Loucy (cell line): Measurements from ENCODE around the gene IGFN1.

Source experiments
- H2AFZ ChIP-seq: fragments of 200-600 bp; sonication (generic); 2 replicates; pipeline ENCODE4 v1.6.0; 2016; ENCODE audit warnings: antibody characterized with exemption, mild to moderate bottlenecking, low read length, moderate library complexity
- H3F3A ChIP-seq: fragments of 200-600 bp; 2 replicates; pipeline ENCODE4 v1.6.0; 2016; ENCODE audit warnings: antibody characterized with exemption, low read depth, mild to moderate bottlenecking
- H3K27me3 ChIP-seq: fragments of 200-600 bp; sonication (generic); 2 replicates; pipeline ENCODE4 v1.6.1; 2014; ENCODE audit warnings: low read length, mild to moderate bottlenecking; ENCODE audit not compliant: insufficient read depth, poor library complexity, severe bottlenecking
- H3K36me3 ChIP-seq: fragments of 200-600 bp; sonication (generic); 2 replicates; pipeline ENCODE4 v1.6.1; 2016; ENCODE audit warnings: low read length; ENCODE audit not compliant: insufficient read depth
- H3K4me1 ChIP-seq: fragments of 200-600 bp; sonication (generic); 2 replicates; pipeline ENCODE4 v1.5.1; 2014; ENCODE audit warnings: low read length, mild to moderate bottlenecking; ENCODE audit not compliant: insufficient read depth, poor library complexity, severe bottlenecking
- H3K4me2 ChIP-seq: fragments of 200-600 bp; sonication (generic); 2 replicates; pipeline ENCODE4 v1.6.0; 2014; ENCODE audit warnings: antibody characterized with exemption, low read length, low read depth, mild to moderate bottlenecking; ENCODE audit not compliant: poor library complexity, severe bottlenecking
- H3K4me3 ChIP-seq: fragments of 200-600 bp; sonication (generic); 2 replicates; pipeline ENCODE4 v1.5.1; 2014; ENCODE audit warnings: low read length, mild to moderate bottlenecking, mixed read lengths; ENCODE audit not compliant: poor library complexity, severe bottlenecking
- H3K79me2 ChIP-seq: fragments of 200-600 bp; sonication (generic); 2 replicates; pipeline ENCODE4 v1.6.1; 2014; ENCODE audit warnings: low read length; ENCODE audit not compliant: insufficient read depth
- H3K9ac ChIP-seq: fragments of 200-600 bp; sonication (generic); 2 replicates; pipeline ENCODE4 v1.6.0; 2014; ENCODE audit warnings: mild to moderate bottlenecking, low read depth, low read length, moderate library complexity; ENCODE audit not compliant: poor library complexity, severe bottlenecking
- H3K9me2 ChIP-seq: fragments of 200-600 bp; sonication (generic); replicated peaks from 2 replicates; pipeline ENCODE4 v1.6.1; 2016; ENCODE audit warnings: low read depth, low read length, mixed read lengths
- H3K9me3 ChIP-seq: fragments of 200-600 bp; sonication (generic); 2 replicates; pipeline ENCODE4 v1.6.1; 2014; ENCODE audit warnings: mild to moderate bottlenecking, antibody characterized with exemption, low read length, low read depth; ENCODE audit not compliant: insufficient read depth
- H4K20me1 ChIP-seq: fragments of 200-600 bp; sonication (generic); 2 replicates; pipeline ENCODE4 v1.6.0; 2014; ENCODE audit warnings: antibody characterized with exemption, low read length, mild to moderate bottlenecking; ENCODE audit not compliant: insufficient read depth, poor library complexity, severe bottlenecking
- CTCF ChIP-seq: fragments of 200-600 bp; sonication (generic); conservative IDR thresholded peaks from 2 replicates; pipeline ENCODE4 v1.5.1; 2014; ENCODE audit warnings: mild to moderate bottlenecking, antibody characterized with exemption, low read length
- EZH2phosphoT487 ChIP-seq: fragments of 200-600 bp; IDR thresholded peaks from 2 replicates; pipeline ENCODE4 v1.6.1; 2018; ENCODE audit warnings: antibody characterized with exemption, mild to moderate bottlenecking, moderate library complexity, borderline replicate concordance

IGFN1 gene

GRCh38 chr1:201270616-201271390 is 80.2 kb downstream of the IGFN1 start:
- no peak for TF ChIP-seq EZH2phosphoT487
- TF ChIP-seq CTCF: no peak
- H3K36me3 ChIP-seq: no peaks in the 10 kb centered on the region
- no peaks in the 10 kb centered on the region for H3K4me1 ChIP-seq
- no peak overlapping the region for H3K9ac ChIP-seq
- H3K9me2 ChIP-seq: no peaks in the 10 kb centered on the region
- H3K79me2 ChIP-seq: no peaks in the 10 kb centered on the region
- H3K9me3 ChIP-seq: no peaks in the 10 kb centered on the region
- H3K4me2 ChIP-seq: no peak overlapping the region
- no peak overlapping the region for H2AFZ ChIP-seq
- H3F3A ChIP-seq: no peaks in the 10 kb centered on the region
- H3K4me3 ChIP-seq: no peak overlapping the region
- no peaks in the 10 kb centered on the region for H3K27me3 ChIP-seq
- no peaks in the 10 kb centered on the region for H4K20me1 ChIP-seq

GRCh38 chr1:201272799-201273198 is 82.2 kb downstream of the IGFN1 start:
- H3K27me3 ChIP-seq: no peaks in the 10 kb centered on the region
- H4K20me1 ChIP-seq: no peaks in the 10 kb centered on the region
- H3K4me2 ChIP-seq: no peak overlapping the region
- H3K36me3 ChIP-seq: no peaks in the 10 kb centered on the region
- no peaks in the 10 kb centered on the region for H3K79me2 ChIP-seq
- TF ChIP-seq CTCF (no peak), EZH2phosphoT487 (no peak)
- H3K4me3 ChIP-seq: no peak overlapping the region
- no peaks in the 10 kb centered on the region for H3F3A ChIP-seq
- H3K9ac ChIP-seq: no peak overlapping the region
- H3K4me1 ChIP-seq: no peaks in the 10 kb centered on the region
- no peak overlapping the region for H2AFZ ChIP-seq
- no peaks in the 10 kb centered on the region for H3K9me3 ChIP-seq
- no peaks in the 10 kb centered on the region for H3K9me2 ChIP-seq

GRCh38 chr1:201274616-201275252 is 84.1 kb downstream of the IGFN1 start:
- no peaks in the 10 kb centered on the region for H3K27me3 ChIP-seq
- H3K36me3 ChIP-seq: no peaks in the 10 kb centered on the region
- H3K9ac ChIP-seq: no peak overlapping the region
- H3K4me2 ChIP-seq: no peak overlapping the region
- H3K4me1 ChIP-seq: no peaks in the 10 kb centered on the region
- H3K9me2 ChIP-seq: no peaks in the 10 kb centered on the region
- no peaks in the 10 kb centered on the region for H3K79me2 ChIP-seq
- H3K9me3 ChIP-seq: no peaks in the 10 kb centered on the region
- no peaks in the 10 kb centered on the region for H4K20me1 ChIP-seq
- TF ChIP-seq CTCF (no peak), EZH2phosphoT487 (no peak)
- no peak overlapping the region for H2AFZ ChIP-seq
- no peak overlapping the region for H3K4me3 ChIP-seq
- H3F3A ChIP-seq: no peaks in the 10 kb centered on the region
